Suprapubic skin (tissue), 3 donors: ENCODE data around the gene ABCC2.

ENCODE experiments used
- EP300 ChIP-seq: sonication (generic); formaldehyde crosslinking; IDR thresholded peaks from one replicate; pipeline ENCODE4 v1.6.1; 2017; ENCODE audit warnings: antibody characterized with exemption
- TF ChIP-seq, protein P1 (sequence below), 2 donors: fragments of 200-600 bp in 1 of 2; fragments of 450-650 bp in 1 of 2; sonication (generic) in 1 of 2; IDR thresholded peaks; one replicate each; pipeline ENCODE4 v1.5.1; 2016 to 2019; ENCODE audit warnings: antibody characterized with exemption in 2 of 2, mild to moderate bottlenecking in 1 of 2, moderate library complexity in 1 of 2

DNA sequence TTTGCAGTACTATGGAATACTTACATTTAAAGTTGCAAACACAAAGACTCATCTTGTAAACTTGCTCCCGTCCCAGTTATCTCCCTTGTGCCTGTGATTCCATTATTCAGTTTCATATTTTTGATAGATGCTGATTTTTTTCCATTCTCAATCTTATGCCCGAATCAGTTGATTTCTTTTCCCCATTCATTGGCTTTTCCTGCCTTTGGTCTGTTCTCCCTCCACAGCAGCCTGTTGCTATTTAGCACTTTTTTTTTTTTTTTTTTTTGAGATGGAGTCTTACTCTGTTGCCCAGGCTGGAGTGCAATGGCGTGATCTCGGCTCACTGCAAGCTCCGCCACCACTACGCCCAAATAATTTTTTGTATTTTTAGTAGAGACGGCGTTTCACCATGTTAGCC, 78.0 kb downstream of the ABCC2 start:
- TF ChIP-seq, protein P1, sequence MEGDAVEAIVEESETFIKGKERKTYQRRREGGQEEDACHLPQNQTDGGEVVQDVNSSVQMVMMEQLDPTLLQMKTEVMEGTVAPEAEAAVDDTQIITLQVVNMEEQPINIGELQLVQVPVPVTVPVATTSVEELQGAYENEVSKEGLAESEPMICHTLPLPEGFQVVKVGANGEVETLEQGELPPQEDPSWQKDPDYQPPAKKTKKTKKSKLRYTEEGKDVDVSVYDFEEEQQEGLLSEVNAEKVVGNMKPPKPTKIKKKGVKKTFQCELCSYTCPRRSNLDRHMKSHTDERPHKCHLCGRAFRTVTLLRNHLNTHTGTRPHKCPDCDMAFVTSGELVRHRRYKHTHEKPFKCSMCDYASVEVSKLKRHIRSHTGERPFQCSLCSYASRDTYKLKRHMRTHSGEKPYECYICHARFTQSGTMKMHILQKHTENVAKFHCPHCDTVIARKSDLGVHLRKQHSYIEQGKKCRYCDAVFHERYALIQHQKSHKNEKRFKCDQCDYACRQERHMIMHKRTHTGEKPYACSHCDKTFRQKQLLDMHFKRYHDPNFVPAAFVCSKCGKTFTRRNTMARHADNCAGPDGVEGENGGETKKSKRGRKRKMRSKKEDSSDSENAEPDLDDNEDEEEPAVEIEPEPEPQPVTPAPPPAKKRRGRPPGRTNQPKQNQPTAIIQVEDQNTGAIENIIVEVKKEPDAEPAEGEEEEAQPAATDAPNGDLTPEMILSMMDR (IDR thresholded peaks at IDR 0.05) = no peak
- TF ChIP-seq EP300 = no peak
